BLaER1 (cell line): Measurements from ENCODE around the gene IL36G.

Experiments
- H3K27ac ChIP-seq: shearing (Covaris generic); formaldehyde crosslinking; 2 replicates; pipeline ENCODE4 v1.8.1; 2022
- H3K27me3 ChIP-seq: shearing (Covaris generic); formaldehyde crosslinking; 2 replicates; pipeline ENCODE4 v1.8.1; 2022
- H3K36me3 ChIP-seq: shearing (Covaris generic); formaldehyde crosslinking; 2 replicates; pipeline ENCODE4 v1.8.1; 2022
- H3K4me1 ChIP-seq: shearing (Covaris generic); formaldehyde crosslinking; 2 replicates; pipeline ENCODE4 v1.8.1; 2022
- H3K4me2 ChIP-seq: shearing (Covaris generic); formaldehyde crosslinking; 2 replicates; pipeline ENCODE4 v1.8.1; 2022
- H3K4me3 ChIP-seq: shearing (Covaris generic); formaldehyde crosslinking; 2 replicates; pipeline ENCODE4 v1.8.1; 2022
- H3K9ac ChIP-seq: shearing (Covaris generic); formaldehyde crosslinking; 2 replicates; pipeline ENCODE4 v1.8.1; 2022
- H3K9me3 ChIP-seq: shearing (Covaris generic); formaldehyde crosslinking; 2 replicates; pipeline ENCODE4 v1.8.1; 2022
- H4K20me1 ChIP-seq: shearing (Covaris generic); formaldehyde crosslinking; 2 replicates; pipeline ENCODE4 v1.8.1; 2022
- Cebpa-rat ChIP-seq: shearing (Covaris generic); IDR thresholded peaks from 2 replicates; pipeline ENCODE4 v1.8.1; 2022

Gene IL36G

DNA sequence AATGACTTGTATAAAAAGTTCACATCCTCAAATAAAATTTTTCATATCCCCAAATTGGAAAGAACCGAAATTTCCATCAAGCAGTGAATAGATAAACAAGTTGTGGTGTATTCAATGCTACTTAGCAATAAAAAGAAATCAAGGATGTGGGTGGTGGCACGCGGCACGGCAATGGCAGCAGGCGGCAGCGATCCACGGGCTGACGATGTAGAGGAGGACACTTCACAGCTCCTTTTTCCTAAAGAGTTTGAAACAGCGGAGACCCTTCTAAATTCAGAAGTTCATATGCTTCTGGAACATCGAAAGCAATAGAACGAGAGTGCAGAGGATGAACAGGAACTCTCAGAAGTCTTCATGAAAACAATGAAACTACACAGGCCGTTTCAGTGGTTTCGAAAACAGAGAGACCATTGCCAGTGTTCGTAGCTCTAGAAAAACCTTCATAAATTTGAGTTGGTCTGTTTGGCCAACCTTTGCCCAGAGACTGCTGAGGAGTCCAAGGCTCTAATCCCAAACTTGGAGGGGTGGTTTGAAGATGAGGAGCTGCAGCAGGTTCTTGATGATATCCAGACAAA lies 17.6 kb downstream of the IL36G start:
- TF ChIP-seq Cebpa-rat = no peak
- no peaks in the 10 kb centered on the region for H4K20me1 ChIP-seq
- peaks cover 9% of the 10 kb centered on the region for H3K4me1 ChIP-seq
- no peaks in the 10 kb centered on the region for H3K27me3 ChIP-seq
- no peak overlapping the region for H3K4me3 ChIP-seq
- peaks cover 25% of the 10 kb centered on the region for H3K9me3 ChIP-seq
- H3K4me2 ChIP-seq = no peak overlapping the region
- H3K9ac ChIP-seq = no peak overlapping the region
- H3K27ac ChIP-seq = no peak overlapping the region
- H3K36me3 ChIP-seq = no peaks in the 10 kb centered on the region

DNA sequence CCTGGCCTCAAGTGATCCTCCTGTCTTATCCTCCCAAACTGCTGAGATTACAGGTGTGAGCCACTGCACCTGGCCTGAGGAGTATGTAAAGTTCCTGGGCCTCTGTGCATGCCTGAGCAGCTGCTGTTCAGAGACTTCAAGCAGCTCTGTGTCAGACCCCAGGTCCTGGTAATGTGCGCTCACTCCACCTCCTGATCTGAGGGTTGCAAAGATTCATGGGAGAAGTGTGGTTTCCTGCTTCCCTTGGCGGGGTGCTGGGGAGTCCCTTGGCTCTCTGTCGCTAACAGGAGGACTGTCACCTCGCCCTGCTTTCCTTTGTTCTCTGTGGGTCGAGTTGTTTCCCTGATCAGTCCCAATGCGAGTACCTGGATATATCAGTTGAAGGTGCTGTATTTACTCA lies 18.8 kb downstream of the IL36G start:
- TF ChIP-seq Cebpa-rat = no peak
- H3K9me3 ChIP-seq = peaks cover 30% of the 10 kb centered on the region
- no peak overlapping the region for H3K9ac ChIP-seq
- no peaks in the 10 kb centered on the region for H3K36me3 ChIP-seq
- peak overlapping the region; percentile 56 for H3K4me2 ChIP-seq
- H4K20me1 ChIP-seq = no peaks in the 10 kb centered on the region
- peaks cover 9% of the 10 kb centered on the region for H3K4me1 ChIP-seq
- no peak overlapping the region for H3K4me3 ChIP-seq
- H3K27ac ChIP-seq = 0 out of 2 replicates have a peak overlapping the region, but pooled peaks have one; percentile 14
- no peaks in the 10 kb centered on the region for H3K27me3 ChIP-seq

DNA sequence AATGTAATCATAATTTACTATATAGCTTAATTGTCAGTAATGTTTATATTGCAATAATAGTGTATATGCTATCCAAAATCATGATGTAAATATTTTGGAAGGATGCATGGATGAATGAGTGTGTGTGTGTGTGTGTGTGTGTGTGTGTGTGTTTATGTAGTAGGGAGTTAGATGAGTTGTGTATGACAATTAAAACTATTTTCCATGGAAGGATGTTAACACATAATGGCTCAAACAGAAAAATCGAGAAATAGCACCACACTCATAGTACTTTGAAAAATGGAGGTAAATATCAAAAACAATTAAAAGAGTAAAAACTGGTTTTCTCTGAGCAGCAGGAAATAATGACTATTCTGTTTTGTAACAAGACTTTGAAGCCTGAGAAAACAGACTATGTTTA lies 19.3 kb downstream of the IL36G start:
- H3K4me2 ChIP-seq = peak overlapping the region; percentile 56
- H3K27ac ChIP-seq = no peak overlapping the region
- TF ChIP-seq Cebpa-rat = no peak
- no peak overlapping the region for H3K9ac ChIP-seq
- H4K20me1 ChIP-seq = no peaks in the 10 kb centered on the region
- H3K9me3 ChIP-seq = peaks cover 27% of the 10 kb centered on the region
- no peak overlapping the region for H3K4me3 ChIP-seq
- H3K4me1 ChIP-seq = peaks cover 9% of the 10 kb centered on the region
- no peaks in the 10 kb centered on the region for H3K36me3 ChIP-seq
- no peaks in the 10 kb centered on the region for H3K27me3 ChIP-seq

DNA sequence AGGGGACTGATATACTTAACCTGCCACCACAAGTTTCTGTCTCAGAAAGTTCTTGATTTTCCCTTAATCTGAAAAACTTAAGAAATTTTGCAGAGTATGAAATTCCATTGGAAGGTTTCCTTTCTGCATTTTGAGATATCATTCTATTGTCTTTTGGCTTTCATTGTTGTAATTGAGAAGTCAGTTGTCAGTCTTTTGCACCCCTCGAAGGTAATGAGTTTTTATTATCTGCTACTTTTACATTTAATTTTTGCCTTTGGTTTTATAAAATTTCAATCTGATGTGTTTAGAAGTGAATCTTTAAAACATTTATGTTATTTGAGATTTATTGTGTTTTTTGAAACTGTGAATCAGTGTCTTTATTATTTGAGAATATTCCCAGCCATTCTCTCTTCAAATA lies 22.6 kb downstream of the IL36G start:
- Histone ChIP-seq H3K36me3 (no peaks in the 10 kb centered on the region), H3K4me3 (no peak overlapping the region), H3K27ac (no peak overlapping the region), H3K4me2 (no peak overlapping the region), H3K9ac (no peak overlapping the region), H4K20me1 (no peaks in the 10 kb centered on the region), H3K27me3 (no peaks in the 10 kb centered on the region), H3K4me1 (peaks cover 9% of the 10 kb centered on the region), H3K9me3 (peaks cover 19% of the 10 kb centered on the region)
- no peak for TF ChIP-seq Cebpa-rat

DNA sequence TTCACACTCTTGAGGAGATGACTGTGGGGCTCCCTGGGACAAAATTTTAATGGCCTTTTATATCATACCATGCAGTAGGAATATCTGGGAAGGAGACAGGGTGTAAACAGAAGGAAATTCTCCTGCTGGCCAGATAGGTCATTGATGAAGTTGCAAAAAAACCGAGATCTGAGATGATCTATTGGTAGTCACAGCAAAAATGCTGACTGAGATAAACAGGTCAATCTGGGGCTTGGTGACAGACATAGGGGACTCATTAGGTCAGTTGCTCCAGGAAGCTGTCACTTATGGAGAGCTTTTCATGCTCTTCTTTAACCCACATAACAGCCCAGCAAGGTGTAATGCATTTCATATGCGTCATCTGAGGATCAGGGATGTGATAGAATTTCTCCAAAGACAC lies 24.9 kb downstream of the IL36G start:
- H3K4me2 ChIP-seq = no peak overlapping the region
- H3K9me3 ChIP-seq = peaks cover 19% of the 10 kb centered on the region
- no peak for TF ChIP-seq Cebpa-rat
- no peaks in the 10 kb centered on the region for H4K20me1 ChIP-seq
- no peaks in the 10 kb centered on the region for H3K27me3 ChIP-seq
- no peak overlapping the region for H3K27ac ChIP-seq
- no peak overlapping the region for H3K9ac ChIP-seq
- no peak overlapping the region for H3K4me3 ChIP-seq
- H3K36me3 ChIP-seq = no peaks in the 10 kb centered on the region
- no peaks in the 10 kb centered on the region for H3K4me1 ChIP-seq

DNA sequence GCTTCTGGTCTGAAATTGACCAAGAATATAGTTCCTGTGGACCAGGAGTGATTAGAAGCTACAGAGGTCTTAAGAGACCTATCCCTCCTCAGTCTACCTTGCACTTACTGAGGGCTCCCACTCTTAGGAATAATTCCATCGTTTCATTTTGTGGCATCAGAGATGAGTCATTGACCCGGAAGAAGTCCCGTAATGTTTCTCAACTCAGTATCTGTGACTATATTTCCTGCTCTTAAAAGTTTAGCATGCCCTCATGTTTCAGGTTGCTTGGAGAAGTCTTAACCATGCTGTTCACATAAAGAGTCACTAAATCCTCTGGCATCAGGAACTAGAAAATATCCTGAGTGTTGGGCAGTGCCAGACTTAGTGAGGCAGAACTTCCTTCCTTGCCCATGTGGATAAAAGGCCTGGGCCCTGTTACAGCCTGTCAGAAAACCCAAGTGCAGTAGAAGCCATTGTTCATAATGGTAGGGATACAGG lies 27.3 kb downstream of the IL36G start, which contains the start of gene IL36A:
Gene IL36A (plus strand): TSS at position 430 of the 480 bp plus-strand sequence. CDS start 413 bp downstream, outside the sequence.
- H3K9ac ChIP-seq = no peak within 1 kb of the TSS
- H4K20me1 ChIP-seq = no peaks in the 10 kb centered on the region
- no peaks in the 10 kb centered on the region for H3K4me1 ChIP-seq
- no peaks in the 10 kb centered on the region for H3K27me3 ChIP-seq
- H3K27ac ChIP-seq = no peak within 1 kb of the TSS
- H3K4me3 ChIP-seq = no peak within 1 kb of the TSS
- H3K36me3 ChIP-seq = no peaks in the 10 kb centered on the region
- H3K9me3 ChIP-seq = peaks cover 9% of the 10 kb centered on the region
- H3K4me2 ChIP-seq = no peak within 1 kb of the TSS
- TF ChIP-seq Cebpa-rat = no peak

DNA sequence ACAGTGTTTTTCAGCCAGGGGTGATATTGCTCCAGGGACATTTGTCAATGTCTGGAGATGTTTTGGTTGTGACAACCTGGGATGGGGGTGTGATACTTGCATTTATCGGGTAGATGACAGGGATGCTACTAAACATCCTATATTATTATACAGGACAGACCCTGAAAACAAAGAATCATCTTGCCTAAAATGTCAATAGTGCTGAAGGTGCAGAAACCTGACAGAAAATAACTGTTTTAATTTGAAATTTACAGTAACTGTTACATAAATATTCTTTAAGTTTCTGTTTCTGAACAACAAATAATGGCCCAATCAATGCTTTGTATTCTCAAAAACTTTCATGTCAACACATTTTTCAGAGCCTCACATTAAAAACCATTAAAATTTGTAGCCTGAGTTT lies 29.4 kb downstream of the IL36G start:
- Histone ChIP-seq H3K9ac (no peak overlapping the region), H3K36me3 (no peaks in the 10 kb centered on the region), H3K4me3 (no peak overlapping the region), H3K27ac (no peak overlapping the region), H3K27me3 (no peaks in the 10 kb centered on the region), H3K4me2 (no peak overlapping the region), H3K4me1 (no peaks in the 10 kb centered on the region), H4K20me1 (no peaks in the 10 kb centered on the region), H3K9me3 (no peaks in the 10 kb centered on the region)
- TF ChIP-seq Cebpa-rat = no peak

DNA sequence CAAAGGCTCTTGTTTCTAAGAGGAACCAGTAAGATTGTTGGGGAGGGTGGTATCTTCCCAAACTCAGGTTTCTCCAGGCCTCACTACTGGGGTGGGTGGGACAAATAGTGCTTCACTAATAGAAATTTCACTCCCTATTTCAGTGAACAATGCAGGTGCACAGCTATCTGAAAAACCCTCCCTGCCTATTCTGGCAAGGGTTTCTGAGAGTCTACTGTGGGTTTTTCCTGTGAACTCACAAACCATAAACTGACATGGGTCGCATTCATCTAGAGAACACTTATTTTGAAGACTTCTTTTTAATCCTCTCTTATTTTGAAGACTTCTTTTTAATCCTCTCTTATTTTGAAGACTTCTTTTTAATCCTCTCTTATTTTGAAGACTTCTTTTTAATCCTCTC lies 31.8 kb downstream of the IL36G start:
- Histone ChIP-seq H4K20me1 (no peaks in the 10 kb centered on the region), H3K9ac (no peak overlapping the region), H3K9me3 (no peaks in the 10 kb centered on the region), H3K27me3 (no peaks in the 10 kb centered on the region), H3K4me1 (no peaks in the 10 kb centered on the region), H3K4me2 (no peak overlapping the region), H3K36me3 (no peaks in the 10 kb centered on the region), H3K27ac (no peak overlapping the region), H3K4me3 (no peak overlapping the region)
- TF ChIP-seq Cebpa-rat = no peak

DNA sequence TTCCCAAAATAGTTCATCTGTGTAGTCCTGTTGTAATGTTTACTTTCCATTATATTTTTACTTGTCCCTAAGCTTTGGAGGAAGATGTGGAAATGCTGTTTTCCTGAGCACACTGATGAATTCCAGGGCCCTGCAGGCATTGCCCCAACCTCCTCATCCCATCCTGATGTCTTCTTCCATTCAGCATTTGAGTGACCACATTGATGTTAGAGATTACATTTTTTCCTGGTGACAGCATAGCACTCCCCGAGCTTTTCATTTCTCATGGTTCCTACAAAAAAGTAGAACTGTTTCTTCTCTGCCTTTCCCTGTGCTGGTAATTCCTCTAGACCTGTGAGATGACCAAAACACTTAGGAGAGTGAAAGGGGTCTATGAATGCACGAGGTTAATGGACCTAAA lies 32.3 kb downstream of the IL36G start:
- Histone ChIP-seq H3K9me3 (no peaks in the 10 kb centered on the region), H4K20me1 (no peaks in the 10 kb centered on the region), H3K4me3 (no peak overlapping the region), H3K27me3 (no peaks in the 10 kb centered on the region), H3K36me3 (no peaks in the 10 kb centered on the region), H3K4me2 (no peak overlapping the region), H3K27ac (no peak overlapping the region), H3K9ac (no peak overlapping the region), H3K4me1 (no peaks in the 10 kb centered on the region)
- TF ChIP-seq Cebpa-rat = no peak

DNA sequence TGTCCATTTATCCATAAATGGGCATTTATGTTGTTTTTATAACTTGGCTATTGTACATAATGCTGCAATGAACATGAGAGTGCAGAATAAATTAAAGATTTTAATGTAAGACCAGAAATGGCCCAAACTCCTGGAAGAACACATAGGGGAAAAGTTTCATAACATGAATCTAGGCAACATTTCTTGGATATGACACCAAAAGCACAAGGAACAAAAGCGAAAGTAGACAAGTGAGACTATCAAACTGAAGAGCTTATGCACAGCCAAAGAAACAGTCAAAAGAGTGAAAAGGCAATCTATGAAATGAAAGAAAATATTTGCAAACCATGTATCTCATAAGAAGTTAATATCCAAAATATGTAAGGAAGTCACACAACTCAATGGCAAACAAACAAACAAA lies 33.3 kb downstream of the IL36G start:
- TF ChIP-seq Cebpa-rat = no peak
- H3K9ac ChIP-seq = no peak overlapping the region
- H3K4me3 ChIP-seq = no peak overlapping the region
- no peaks in the 10 kb centered on the region for H3K4me1 ChIP-seq
- no peaks in the 10 kb centered on the region for H3K9me3 ChIP-seq
- no peaks in the 10 kb centered on the region for H4K20me1 ChIP-seq
- no peaks in the 10 kb centered on the region for H3K27me3 ChIP-seq
- no peak overlapping the region for H3K4me2 ChIP-seq
- no peak overlapping the region for H3K27ac ChIP-seq
- H3K36me3 ChIP-seq = no peaks in the 10 kb centered on the region
